Activated T-cell treated with anti-CD3 and anti-CD28 coated beads, Interleukin-2, amount 50 U/mL, for 24 hours (primary cell): ENCODE results near the gene PRDM1.

ENCODE experiments used
- DNase-seq: peaks from one replicate; pipeline ENCODE4 v3.0.0-alpha.2; 2020
- H3K27ac Mint-ChIP-seq: 2 replicates; pipeline ENCODE4 v1.8.0; 2020; ENCODE audit warnings: mild to moderate bottlenecking, mixed read lengths
- H3K27me3 Mint-ChIP-seq: 2 replicates; pipeline ENCODE4 v1.8.0; 2020; ENCODE audit warnings: mixed read lengths
- H3K36me3 Mint-ChIP-seq: 2 replicates; pipeline ENCODE4 v1.8.0; 2020; ENCODE audit warnings: low read depth, mixed read lengths
- H3K4me1 Mint-ChIP-seq: 2 replicates; pipeline ENCODE4 v1.8.0; 2020; ENCODE audit warnings: low read depth, mixed read lengths
- H3K4me3 Mint-ChIP-seq: 2 replicates; pipeline ENCODE4 v1.8.0; 2020; ENCODE audit warnings: mild to moderate bottlenecking, moderate library complexity, mixed read lengths
- H3K9me3 Mint-ChIP-seq: 2 replicates; pipeline ENCODE4 v1.8.0; 2020; ENCODE audit warnings: mixed read lengths

PRDM1 gene

GRCh38 chr6:106080763-106081095 is 5.4 kb upstream of the PRDM1 start:
- Mint-ChIP-seq H3K9me3 (no peaks in the 10 kb centered on the region), H3K4me1 (peaks cover 35% of the 10 kb centered on the region), H3K27ac (no peak overlapping the region)

GRCh38 chr6:106081715-106082114 is 4.4 kb upstream of the PRDM1 start:
- Mint-ChIP-seq H3K4me3 (no peak overlapping the region), H3K4me1 (peaks cover 41% of the 10 kb centered on the region), H3K36me3 (peaks cover 2% of the 10 kb centered on the region), H3K27me3 (peaks cover 20% of the 10 kb centered on the region), H3K9me3 (no peaks in the 10 kb centered on the region), H3K27ac (no peak overlapping the region)
- DNase-seq = no peak

More at GRCh38 chr6:106080763-106081095, 5.4 kb upstream of the PRDM1 start:
- DNase-seq = no peak
- H3K4me3 Mint-ChIP-seq = no peak overlapping the region
- peaks cover 14% of the 10 kb centered on the region for H3K27me3 Mint-ChIP-seq
- H3K36me3 Mint-ChIP-seq = no peaks in the 10 kb centered on the region

DNA sequence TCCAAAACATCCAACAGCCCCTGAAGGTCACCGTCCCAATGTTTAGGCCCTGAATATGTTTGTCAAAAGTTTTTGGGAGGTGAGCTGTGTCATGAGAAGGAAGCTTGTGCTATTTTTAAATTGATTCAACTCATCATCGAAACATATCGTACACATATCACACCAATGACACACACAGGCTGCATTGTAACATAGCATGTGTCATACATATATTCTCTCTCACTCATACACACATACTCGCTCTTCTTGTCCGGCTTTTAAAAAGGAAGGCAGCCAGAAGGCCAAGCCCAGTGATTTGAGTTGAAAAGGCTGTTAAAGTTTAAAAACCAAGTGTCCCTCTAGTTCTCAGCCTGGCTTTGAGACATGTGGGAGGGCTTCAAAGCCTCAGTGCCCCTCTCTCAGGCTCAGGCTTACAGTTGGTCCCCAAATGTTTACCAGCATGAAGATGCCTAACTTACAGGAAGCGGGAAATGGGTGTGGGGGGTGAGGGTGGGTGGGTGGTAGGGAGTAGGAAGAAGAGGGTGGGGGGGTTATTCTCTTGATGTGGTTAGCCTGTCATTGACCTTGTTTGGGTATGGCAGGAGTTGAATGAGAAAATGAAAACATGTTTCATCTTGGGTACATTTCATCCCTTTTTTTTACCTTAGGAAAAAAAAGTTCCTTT is 3.3 kb upstream of the PRDM1 start:
- Mint-ChIP-seq H3K4me1 (peaks cover 51% of the 10 kb centered on the region), H3K9me3 (no peaks in the 10 kb centered on the region)

GRCh38 chr6:106083618-106084017 is 2.5 kb upstream of the PRDM1 start:
- H3K27me3 Mint-ChIP-seq = peaks cover 37% of the 10 kb centered on the region
- peak overlapping the region; percentile 26 for H3K4me3 Mint-ChIP-seq
- peaks cover 14% of the 10 kb centered on the region for H3K36me3 Mint-ChIP-seq
- no peak for DNase-seq
- H3K9me3 Mint-ChIP-seq = no peaks in the 10 kb centered on the region
- H3K27ac Mint-ChIP-seq = peak overlapping the region; percentile 80
- peaks cover 58% of the 10 kb centered on the region for H3K4me1 Mint-ChIP-seq

More for the DNA sequence above, 3.3 kb upstream of the PRDM1 start:
- Mint-ChIP-seq H3K27ac (peak overlapping the region; percentile 93), H3K4me3 (peak overlapping the region; percentile 26), H3K36me3 (peaks cover 7% of the 10 kb centered on the region), H3K27me3 (peaks cover 30% of the 10 kb centered on the region)
- DNase-seq = peak; percentile 46

- Mint-ChIP-seq H3K9me3 (no peaks in the 10 kb centered on the region), H3K4me3 (peak overlapping the region; percentile 26)
Observed at GRCh38 chr6:106084106-106084988, 1.8 kb upstream of the PRDM1 start.

GRCh38 chr6:106084989-106085691 is 996 bp upstream of the PRDM1 start:
- Mint-ChIP-seq H3K27me3 (peaks cover 51% of the 10 kb centered on the region), H3K36me3 (peaks cover 28% of the 10 kb centered on the region), H3K27ac (peak overlapping the region; percentile 54), H3K9me3 (no peaks in the 10 kb centered on the region), H3K4me3 (peak overlapping the region; percentile 83), H3K4me1 (peaks cover 68% of the 10 kb centered on the region)
- DNase-seq = no peak

More at GRCh38 chr6:106084106-106084988, 1.8 kb upstream of the PRDM1 start:
- no peak for DNase-seq
- Mint-ChIP-seq H3K4me1 (peaks cover 62% of the 10 kb centered on the region), H3K36me3 (peaks cover 21% of the 10 kb centered on the region), H3K27ac (peak overlapping the region; percentile 80), H3K27me3 (peaks cover 44% of the 10 kb centered on the region)

DNA sequence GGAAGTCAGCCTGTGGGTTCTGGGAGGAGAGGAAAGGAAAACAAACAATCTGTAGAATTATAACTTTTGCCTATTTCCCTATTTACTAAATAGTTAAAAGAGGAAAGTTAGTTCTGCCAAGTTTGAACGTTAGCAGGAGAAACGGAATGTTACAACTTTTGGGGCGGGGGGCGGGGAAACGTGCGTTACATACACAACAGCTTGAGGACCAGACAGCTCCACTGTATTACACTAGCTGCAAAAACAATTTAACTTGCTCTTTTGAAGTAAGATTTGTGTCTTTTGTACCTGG is 498 bp upstream of the PRDM1 start:
- H3K4me1 Mint-ChIP-seq = peaks cover 73% of the 10 kb centered on the region
- no peak for DNase-seq
- H3K27me3 Mint-ChIP-seq = peaks cover 56% of the 10 kb centered on the region
- no peaks in the 10 kb centered on the region for H3K9me3 Mint-ChIP-seq
- H3K27ac Mint-ChIP-seq = peak overlapping the region; percentile 54
- peak overlapping the region; percentile 83 for H3K4me3 Mint-ChIP-seq
- peaks cover 33% of the 10 kb centered on the region for H3K36me3 Mint-ChIP-seq

DNA sequence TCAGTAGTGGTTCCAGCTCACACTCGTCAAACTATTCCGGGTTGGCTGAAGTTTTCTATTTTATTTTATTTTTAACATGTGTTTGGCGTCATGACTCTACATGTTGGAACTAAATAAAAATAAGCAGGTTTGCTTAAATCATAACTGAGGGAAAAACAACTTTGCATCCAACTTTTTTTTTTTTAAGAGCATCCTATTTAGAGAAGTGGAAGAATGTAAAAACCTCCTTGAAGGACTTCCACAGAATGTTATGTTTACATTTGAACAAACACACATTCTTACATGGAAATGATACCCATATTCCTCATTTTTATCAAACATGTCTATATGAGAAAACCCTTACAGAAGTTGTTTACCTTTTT is 659 bp downstream of the PRDM1 start:
- H3K36me3 Mint-ChIP-seq = peaks cover 41% of the 10 kb centered on the region
- H3K9me3 Mint-ChIP-seq = no peaks in the 10 kb centered on the region
- peaks cover 58% of the 10 kb centered on the region for H3K27me3 Mint-ChIP-seq
- H3K4me3 Mint-ChIP-seq = peak overlapping the region; percentile 83
- H3K27ac Mint-ChIP-seq = peak overlapping the region; percentile 48
- DNase-seq = no peak
- H3K4me1 Mint-ChIP-seq = peaks cover 79% of the 10 kb centered on the region

DNA sequence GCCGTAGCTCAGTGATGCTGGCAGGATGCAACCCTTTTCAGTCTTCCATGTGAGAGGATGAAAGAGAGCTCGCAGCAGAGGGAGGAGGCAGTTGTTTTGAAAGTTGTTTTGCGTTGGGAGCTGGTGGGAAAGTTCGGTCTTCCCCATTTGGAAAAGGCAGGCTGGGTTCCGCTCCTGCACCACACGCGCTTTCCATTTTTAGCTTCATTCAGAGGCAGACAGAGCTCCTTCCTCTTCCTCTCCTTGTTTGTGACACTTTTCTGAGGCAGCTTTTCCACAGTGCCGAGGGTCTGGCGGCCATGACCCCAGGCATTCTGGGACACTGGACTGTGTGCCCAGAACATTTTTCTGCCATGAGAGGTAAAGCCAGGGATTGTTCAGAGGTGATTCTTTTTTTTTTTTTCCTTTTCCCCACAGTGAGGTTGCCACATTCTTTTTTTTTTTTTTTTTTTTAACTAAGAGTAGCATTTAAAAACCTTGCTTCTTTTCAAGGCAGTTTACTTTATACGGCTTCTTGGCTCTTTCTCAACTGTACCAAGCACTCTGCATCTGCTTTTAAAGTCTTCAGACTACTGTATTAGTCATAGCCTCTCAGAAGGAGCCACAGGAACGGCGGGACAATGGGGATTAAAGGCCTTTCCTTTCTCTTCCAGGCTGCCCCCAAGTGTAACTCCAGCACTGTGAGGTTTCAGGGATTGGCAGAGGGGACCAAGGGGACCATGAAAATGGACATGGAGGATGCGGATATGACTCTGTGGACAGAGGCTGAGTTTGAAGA is 1.6 kb downstream of the PRDM1 start:
- Mint-ChIP-seq H3K27ac (peak overlapping the region; percentile 78), H3K9me3 (no peaks in the 10 kb centered on the region), H3K27me3 (peaks cover 57% of the 10 kb centered on the region), H3K4me3 (peak overlapping the region; percentile 83), H3K36me3 (peaks cover 49% of the 10 kb centered on the region), H3K4me1 (peaks cover 81% of the 10 kb centered on the region)
- no peak for DNase-seq

DNA sequence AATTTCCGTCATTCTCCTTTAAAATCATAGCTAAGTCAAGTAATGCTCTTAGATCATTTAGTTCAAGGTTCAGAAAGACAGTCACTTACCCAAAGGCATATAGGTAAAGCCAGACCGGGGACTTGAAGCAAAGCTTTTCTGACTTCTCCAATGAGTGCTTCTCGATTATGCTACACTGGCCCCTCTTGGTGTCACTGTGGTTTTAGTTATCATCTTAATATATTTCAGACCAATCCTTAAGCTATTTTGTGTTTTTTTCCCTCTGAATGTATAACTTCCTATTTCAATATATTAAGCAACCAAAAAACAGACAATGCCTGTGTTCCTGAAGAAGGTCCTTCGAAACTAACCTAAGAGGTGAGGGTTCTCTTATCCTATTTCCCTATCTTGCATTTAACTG is 3.9 kb downstream of the PRDM1 start:
- Mint-ChIP-seq H3K27ac (peak overlapping the region; percentile 66), H3K27me3 (peaks cover 56% of the 10 kb centered on the region), H3K4me3 (peak overlapping the region; percentile 83), H3K36me3 (peaks cover 52% of the 10 kb centered on the region), H3K4me1 (peaks cover 78% of the 10 kb centered on the region), H3K9me3 (no peaks in the 10 kb centered on the region)
- no peak for DNase-seq

DNA sequence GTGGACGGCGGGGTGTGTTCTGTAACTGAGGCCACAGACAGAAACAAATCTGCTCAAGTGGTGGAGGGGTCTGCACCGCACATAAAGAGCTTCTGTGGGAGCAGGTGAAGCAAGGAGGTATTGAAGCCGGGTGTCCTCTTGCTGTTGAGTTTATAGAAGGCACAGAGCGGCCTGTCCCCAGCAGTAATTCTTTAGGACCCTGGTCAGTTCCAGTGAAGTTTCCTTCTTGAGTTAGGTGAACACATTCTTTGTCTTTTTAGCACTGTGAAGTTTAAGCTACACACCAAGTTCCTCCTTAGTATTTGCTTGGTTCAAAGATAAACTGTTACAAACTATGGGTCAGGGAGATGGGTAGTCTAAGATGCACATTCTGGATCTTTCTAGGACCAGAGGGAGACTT is 6.1 kb downstream of the PRDM1 start:
- Mint-ChIP-seq H3K36me3 (peaks cover 69% of the 10 kb centered on the region), H3K4me1 (peaks cover 79% of the 10 kb centered on the region), H3K27ac (no peak overlapping the region), H3K4me3 (peak overlapping the region; percentile 28), H3K9me3 (no peaks in the 10 kb centered on the region), H3K27me3 (peaks cover 39% of the 10 kb centered on the region)
- DNase-seq = no peak

GRCh38 chr6:106094261-106094963 is 8.3 kb downstream of the PRDM1 start:
- Mint-ChIP-seq H3K36me3 (peaks cover 62% of the 10 kb centered on the region), H3K4me3 (peak overlapping the region; percentile 28), H3K9me3 (no peaks in the 10 kb centered on the region), H3K27ac (peak overlapping the region; percentile 65), H3K4me1 (peaks cover 85% of the 10 kb centered on the region), H3K27me3 (peaks cover 19% of the 10 kb centered on the region)
- no peak for DNase-seq

DNA sequence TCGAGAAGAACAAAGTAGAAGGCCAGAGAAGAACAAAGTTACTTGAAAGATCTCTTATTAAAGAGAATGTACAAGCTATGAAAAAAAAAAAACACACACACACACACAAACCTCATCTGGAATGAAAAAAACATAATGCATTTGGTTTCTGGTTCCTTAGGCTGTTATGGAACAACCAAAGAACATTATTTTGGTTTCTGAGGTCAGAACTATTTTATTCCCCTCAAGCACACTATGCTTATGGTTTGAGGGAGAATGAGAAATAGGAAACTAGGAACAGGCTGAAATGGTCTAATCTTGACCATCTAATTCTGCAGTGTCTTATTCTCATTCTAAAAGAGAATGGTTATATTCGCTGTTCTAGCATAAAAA is 8.8 kb downstream of the PRDM1 start:
- peaks cover 83% of the 10 kb centered on the region for H3K4me1 Mint-ChIP-seq
- no peaks in the 10 kb centered on the region for H3K9me3 Mint-ChIP-seq
- DNase-seq = no peak
- peak overlapping the region; percentile 28 for H3K4me3 Mint-ChIP-seq
- peaks cover 15% of the 10 kb centered on the region for H3K27me3 Mint-ChIP-seq
- H3K36me3 Mint-ChIP-seq = peaks cover 63% of the 10 kb centered on the region
- peak overlapping the region; percentile 65 for H3K27ac Mint-ChIP-seq
